Measurements from ENCODE around the gene PARP1. TPM values are rescaled to one million over a fixed set of nuclear protein-coding genes. Genes with fewer than 3 reads are reported as not detected.

PARP1 gene
- total and polyA plus RNA-seq, 8 donors, result 78.7 to 153 (median 129) TPM

- H3K4me3 ChIP-seq, result no peak overlapping the region
- H3K36me3 ChIP-seq, result peaks cover 0 to 31% of the 10 kb centered on the region in 2 donors
- intact Hi-C loops (cut with DNase I), result no loop called here
- TF ChIP-seq, protein P1, sequence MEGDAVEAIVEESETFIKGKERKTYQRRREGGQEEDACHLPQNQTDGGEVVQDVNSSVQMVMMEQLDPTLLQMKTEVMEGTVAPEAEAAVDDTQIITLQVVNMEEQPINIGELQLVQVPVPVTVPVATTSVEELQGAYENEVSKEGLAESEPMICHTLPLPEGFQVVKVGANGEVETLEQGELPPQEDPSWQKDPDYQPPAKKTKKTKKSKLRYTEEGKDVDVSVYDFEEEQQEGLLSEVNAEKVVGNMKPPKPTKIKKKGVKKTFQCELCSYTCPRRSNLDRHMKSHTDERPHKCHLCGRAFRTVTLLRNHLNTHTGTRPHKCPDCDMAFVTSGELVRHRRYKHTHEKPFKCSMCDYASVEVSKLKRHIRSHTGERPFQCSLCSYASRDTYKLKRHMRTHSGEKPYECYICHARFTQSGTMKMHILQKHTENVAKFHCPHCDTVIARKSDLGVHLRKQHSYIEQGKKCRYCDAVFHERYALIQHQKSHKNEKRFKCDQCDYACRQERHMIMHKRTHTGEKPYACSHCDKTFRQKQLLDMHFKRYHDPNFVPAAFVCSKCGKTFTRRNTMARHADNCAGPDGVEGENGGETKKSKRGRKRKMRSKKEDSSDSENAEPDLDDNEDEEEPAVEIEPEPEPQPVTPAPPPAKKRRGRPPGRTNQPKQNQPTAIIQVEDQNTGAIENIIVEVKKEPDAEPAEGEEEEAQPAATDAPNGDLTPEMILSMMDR (IDR thresholded peaks at IDR 0.05), result no peak
- H3K9me3 ChIP-seq, result no peaks in the 10 kb centered on the region
- DNase-seq, result no peak
- H3K4me1 ChIP-seq, result no peaks in the 10 kb centered on the region
- H3K27ac ChIP-seq, result no peak overlapping the region
- no peaks in the 10 kb centered on the region for H3K27me3 ChIP-seq
- no peak for ATAC-seq
These were observed 54.0 kb downstream of the PARP1 start for GRCh38 chr1:226353698-226354525.

GRCh38 chr1:226351709-226352108 is 56.2 kb downstream of the PARP1 start:
- no peak for ATAC-seq
- intact Hi-C loops (cut with DNase I), result no loop called here
- H3K27ac ChIP-seq, result no peak overlapping the region
- H3K4me1 ChIP-seq, result no peaks in the 10 kb centered on the region
- H3K36me3 ChIP-seq, result peaks cover 0 to 11% of the 10 kb centered on the region in 2 donors
- no peaks in the 10 kb centered on the region for H3K27me3 ChIP-seq
- TF ChIP-seq, protein P1 (IDR thresholded peaks at IDR 0.05), result no peak
- no peaks in the 10 kb centered on the region for H3K9me3 ChIP-seq
- DNase-seq, result no peak
- no peak overlapping the region for H3K4me3 ChIP-seq

GRCh38 chr1:226350519-226350865 is 57.4 kb downstream of the PARP1 start:
- H3K27ac ChIP-seq, result no peak overlapping the region
- no peak overlapping the region for H3K4me3 ChIP-seq
- ATAC-seq (no peak), DNase-seq (no peak)
- H3K36me3 ChIP-seq, result no peaks in the 10 kb centered on the region
- H3K9me3 ChIP-seq, result no peaks in the 10 kb centered on the region
- intact Hi-C loops (cut with DNase I), result no loop called here
- H3K27me3 ChIP-seq, result no peaks in the 10 kb centered on the region
- H3K4me1 ChIP-seq, result no peaks in the 10 kb centered on the region
- TF ChIP-seq, protein P1 (IDR thresholded peaks at IDR 0.05), result no peak

DNA sequence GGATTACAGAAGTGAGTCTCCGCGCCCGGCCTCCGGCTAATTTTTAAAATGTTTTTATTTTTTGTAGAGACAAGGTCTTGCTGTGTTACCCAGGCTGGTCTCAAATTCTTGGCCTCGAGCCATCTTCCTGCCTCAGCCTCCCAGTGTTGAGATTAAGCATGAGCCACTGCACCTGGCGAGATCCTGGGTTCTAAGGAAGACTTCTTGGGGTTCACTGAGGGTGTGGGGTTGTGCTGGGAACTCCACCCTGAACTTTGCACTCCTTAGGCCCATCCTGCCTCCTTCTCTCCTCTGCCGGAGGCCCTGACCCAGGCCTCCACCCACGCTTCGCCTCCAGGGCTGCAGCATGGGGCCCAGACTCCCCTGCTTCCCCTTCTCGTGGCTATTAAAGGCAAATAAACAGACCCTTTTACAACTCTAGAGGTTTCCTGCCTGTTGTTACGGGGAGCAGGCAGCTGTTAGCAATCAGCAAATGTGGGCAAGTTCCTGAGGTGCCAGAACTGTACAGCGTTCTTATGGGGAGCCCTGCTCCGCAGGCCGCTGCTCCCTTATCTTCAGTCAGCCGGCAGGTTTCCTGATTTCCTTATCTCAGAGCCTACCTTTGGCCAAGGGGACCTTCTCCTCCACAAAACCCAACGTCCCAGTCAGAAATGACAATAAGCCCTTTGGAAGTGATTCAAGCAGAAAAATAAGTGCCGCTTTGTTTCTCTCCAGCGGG is 57.9 kb downstream of the PARP1 start:
- H3K36me3 ChIP-seq, result no peaks in the 10 kb centered on the region
- TF ChIP-seq, protein P1 (IDR thresholded peaks at IDR 0.05), result no peak
- H3K27ac ChIP-seq, result no peak overlapping the region
- no peak for ATAC-seq
- no peak for DNase-seq
- H3K27me3 ChIP-seq, result no peaks in the 10 kb centered on the region
- intact Hi-C loops (cut with DNase I), result no loop called here
- H3K9me3 ChIP-seq, result no peaks in the 10 kb centered on the region
- no peak overlapping the region for H3K4me3 ChIP-seq
- no peaks in the 10 kb centered on the region for H3K4me1 ChIP-seq

DNA sequence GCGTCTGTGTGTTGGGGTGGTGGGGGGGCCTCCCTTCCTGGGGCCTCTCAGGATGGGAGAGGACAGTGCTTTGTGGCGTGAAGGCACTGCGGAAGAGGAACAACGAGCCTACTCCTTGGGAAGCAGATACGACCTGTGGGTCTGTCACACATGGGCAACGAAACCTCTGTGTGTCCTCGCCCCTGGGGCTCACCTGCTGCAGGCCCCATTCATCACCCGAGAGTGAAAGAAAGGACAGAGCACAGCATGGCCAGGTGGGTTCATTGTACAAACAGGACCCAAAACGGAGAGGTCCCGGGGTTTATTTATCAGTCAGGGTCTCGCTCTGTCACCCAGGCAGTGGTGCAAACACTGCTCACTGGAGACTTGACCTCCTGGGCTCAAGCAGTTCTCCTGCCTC is 58.8 kb downstream of the PARP1 start:
- Histone ChIP-seq H3K4me3 (no peak overlapping the region), H3K4me1 (no peaks in the 10 kb centered on the region), H3K36me3 (no peaks in the 10 kb centered on the region), H3K27me3 (no peaks in the 10 kb centered on the region), H3K27ac (no peak overlapping the region), H3K9me3 (no peaks in the 10 kb centered on the region)
- no peak for ATAC-seq
- no peak for DNase-seq
- TF ChIP-seq, protein P1 (IDR thresholded peaks at IDR 0.05), result no peak
- intact Hi-C loops (cut with DNase I), result no loop called here
